BLaER1 treated with 17β-estradiol and CSF1 and Interleukin-3, amounts not matched to agents 10 nM and 100 nM (cell line): ENCODE measurements around the gene APC2.
"Not testable (repeated sequence)": the region's sequence is repeated elsewhere in the genome, so short reads cannot be mapped to it uniquely, and the experiment has no call there.

Experiments used
- H3K27ac ChIP-seq, 11 experiments: shearing (Covaris generic); formaldehyde crosslinking; 2 replicates each; pipeline ENCODE4 v1.8.1; 2022
- H3K27me3 ChIP-seq, 11 experiments: shearing (Covaris generic); formaldehyde crosslinking; 2 replicates each; pipeline ENCODE4 v1.8.1; 2022
- H3K36me3 ChIP-seq, 11 experiments: shearing (Covaris generic); formaldehyde crosslinking; 2 replicates each; pipeline ENCODE4 v1.8.1; 2022
- H3K4me1 ChIP-seq, 10 experiments: shearing (Covaris generic); formaldehyde crosslinking; 2 replicates each; pipeline ENCODE4 v1.8.1; 2022
- H3K4me2 ChIP-seq, 11 experiments: shearing (Covaris generic); formaldehyde crosslinking; 2 replicates each; pipeline ENCODE4 v1.8.1; 2022
- H3K4me3 ChIP-seq, 10 experiments: shearing (Covaris generic); formaldehyde crosslinking; 2 replicates each; pipeline ENCODE4 v1.8.1; 2022
- H3K9ac ChIP-seq, 11 experiments: shearing (Covaris generic); formaldehyde crosslinking; 2 replicates each; pipeline ENCODE4 v1.8.1; 2022
- H3K9me3 ChIP-seq, 11 experiments: shearing (Covaris generic); formaldehyde crosslinking; replicated peaks in 1 of 11; 2 replicates each; pipeline ENCODE4 v1.8.1; 2022
- H4K20me1 ChIP-seq, 11 experiments: shearing (Covaris generic); formaldehyde crosslinking; 2 replicates each; pipeline ENCODE4 v1.8.1; 2022
- Cebpa-rat ChIP-seq, 11 experiments: shearing (Covaris generic); IDR thresholded peaks; 2 replicates each; pipeline ENCODE4 v1.8.1; 2022

Gene APC2

DNA sequence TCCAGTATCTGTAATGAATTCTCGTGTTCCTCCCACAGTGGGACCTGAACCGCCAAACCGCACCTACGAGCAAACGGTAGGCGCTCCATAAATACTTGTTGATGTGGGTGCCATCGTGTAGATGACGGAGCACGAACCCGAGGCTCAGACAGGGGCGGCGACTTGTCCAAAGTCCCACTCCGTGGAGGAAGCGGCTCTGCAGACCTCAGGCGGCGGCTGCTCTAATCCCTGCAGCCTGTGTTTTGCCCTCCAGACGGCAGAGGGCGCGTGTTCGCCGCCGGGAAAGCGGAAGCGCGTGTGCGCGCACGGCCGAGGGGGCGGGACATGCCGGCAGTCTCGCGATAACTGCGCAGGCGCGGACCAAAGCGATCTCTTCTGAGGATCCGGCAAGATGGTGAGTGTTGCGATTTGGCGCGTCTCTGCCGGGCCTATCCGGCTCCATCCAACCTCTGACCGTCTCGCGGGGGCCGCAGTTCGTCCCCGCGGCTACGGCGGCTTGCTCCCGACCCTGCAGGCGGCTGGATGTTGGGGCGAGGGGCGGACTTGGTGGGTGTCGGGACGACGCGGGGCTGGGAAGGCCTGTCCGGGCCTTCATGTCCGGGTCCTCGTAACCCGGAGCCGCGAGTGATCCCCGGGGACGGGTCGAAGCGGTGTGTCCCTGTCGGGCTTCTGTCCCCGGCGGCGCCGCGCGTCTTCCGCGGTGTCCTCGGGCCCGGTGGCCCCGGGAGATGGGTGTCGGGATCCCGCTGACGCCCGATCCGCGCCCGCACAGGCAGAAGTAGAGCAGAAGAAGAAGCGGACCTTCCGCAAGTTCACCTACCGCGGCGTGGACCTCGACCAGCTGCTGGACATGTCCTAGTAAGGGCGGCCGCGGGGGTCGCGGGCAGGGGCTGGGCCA lies 11.6 kb upstream of the APC2 start, which contains the start of gene RPS15:
TSS of gene RPS15 (plus strand) at position 362 of the 898 bp plus-strand sequence. CDS start at position 392, 30 bp downstream.
- H3K9ac ChIP-seq = peak within 1 kb of the TSS; percentile 96 to 100 (median 99)
- TF ChIP-seq Cebpa-rat (IDR thresholded peaks at IDR 0.05) = no peak
- H3K27ac ChIP-seq = peak within 1 kb of the TSS; percentile 91 to 99 (median 98)
- H3K4me1 ChIP-seq = peaks cover 49 to 82% (median 62%) of the 10 kb centered on the region in 10 experiments
- H3K27me3 ChIP-seq = no peaks in the 10 kb centered on the region
- H3K9me3 ChIP-seq = no peaks in the 10 kb centered on the region
- peak within 1 kb of the TSS; percentile 71 to 98 (median 90) for H3K4me3 ChIP-seq
- peak within 1 kb of the TSS; percentile 95 to 99 (median 98) for H3K4me2 ChIP-seq
- peaks cover 66 to 97% (median 89%) of the 10 kb centered on the region in 11 experiments for H4K20me1 ChIP-seq
- peaks cover 57 to 75% (median 68%) of the 10 kb centered on the region in 11 experiments for H3K36me3 ChIP-seq

- Histone ChIP-seq H4K20me1 (peaks cover 64 to 97% (median 89%) of the 10 kb centered on the region in 11 experiments), H3K27ac (peak overlapping the region; percentile 91 to 99 (median 98)), H3K36me3 (peaks cover 50 to 69% (median 63%) of the 10 kb centered on the region in 11 experiments), H3K9me3 (no peaks in the 10 kb centered on the region), H3K27me3 (no peaks in the 10 kb centered on the region), H3K9ac (peak overlapping the region; percentile 96 to 100 (median 99)), H3K4me2 (peak overlapping the region; percentile 95 to 99 (median 98)), H3K4me1 (peaks cover 55 to 82% (median 67%) of the 10 kb centered on the region in 10 experiments), H3K4me3 (peak overlapping the region; percentile 71 to 98 (median 90))
- TF ChIP-seq Cebpa-rat (IDR thresholded peaks at IDR 0.05) = no peak
Measured at GRCh38 chr19:1438933-1439354, 11.0 kb upstream of the APC2 start.

GRCh38 chr19:1439525-1440417 lies 10.2 kb upstream of the APC2 start:
- Histone ChIP-seq H3K9ac (peak overlapping the region; percentile 96 to 100 (median 99)), H3K36me3 (peaks cover 42 to 61% (median 55%) of the 10 kb centered on the region in 11 experiments), H3K4me3 (peak overlapping the region; percentile 71 to 98 (median 90)), H4K20me1 (peaks cover 62 to 97% (median 89%) of the 10 kb centered on the region in 11 experiments), H3K27ac (peak overlapping the region; percentile 91 to 99 (median 98); a peak in 21 of 22 replicates), H3K4me1 (peaks cover 63 to 85% (median 75%) of the 10 kb centered on the region in 10 experiments), H3K4me2 (peak overlapping the region; percentile 95 to 99 (median 98))
- H3K27me3 ChIP-seq, H3K9me3 ChIP-seq: not testable (repeated sequence)

DNA sequence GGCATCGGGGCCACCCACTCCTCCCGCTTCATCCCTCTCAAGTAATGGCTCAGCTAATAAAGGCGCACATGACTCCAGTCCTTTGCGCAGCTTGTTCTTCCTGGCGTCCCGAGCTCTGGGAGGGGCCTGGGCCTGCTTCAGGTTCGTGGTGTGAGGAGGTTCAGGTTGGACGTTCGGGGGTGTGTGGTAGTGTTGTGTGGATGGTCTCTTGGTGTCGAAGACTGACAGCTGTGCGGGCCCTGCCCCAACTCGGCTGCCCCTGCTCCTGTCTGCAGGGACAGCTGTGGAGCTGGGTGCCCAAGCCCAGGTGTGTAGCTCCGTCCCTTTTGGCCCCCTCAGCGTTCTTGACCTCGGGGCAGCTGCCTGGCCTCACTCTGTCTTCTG lies 9.5 kb upstream of the APC2 start:
- Histone ChIP-seq H3K4me1 (peaks cover 66 to 87% (median 78%) of the 10 kb centered on the region in 10 experiments), H3K9ac (peak overlapping the region; percentile 96 to 100 (median 99); a peak in 20 of 22 replicates), H4K20me1 (peaks cover 59 to 97% (median 90%) of the 10 kb centered on the region in 11 experiments), H3K9me3 (no peaks in the 10 kb centered on the region), H3K27me3 (peaks cover 2 to 9% (median 4%) of the 10 kb centered on the region in 11 experiments), H3K4me3 (peak overlapping the region in 9 of 10 experiments; percentile 77 to 98 (median 91); a peak in 16 of 20 replicates), H3K27ac (peak overlapping the region in 2 of 11 experiments; percentile 15 to 98; a peak in 2 of 22 replicates), H3K4me2 (peak overlapping the region; percentile 95 to 99 (median 98)), H3K36me3 (peaks cover 39 to 56% (median 50%) of the 10 kb centered on the region in 11 experiments)
- TF ChIP-seq Cebpa-rat (IDR thresholded peaks at IDR 0.05) = no peak

GRCh38 chr19:1441022-1441426 lies 8.9 kb upstream of the APC2 start:
- H3K9me3 ChIP-seq = no peaks in the 10 kb centered on the region
- no peak for TF ChIP-seq Cebpa-rat (IDR thresholded peaks at IDR 0.05)
- H3K9ac ChIP-seq = peak overlapping the region; percentile 96 to 100 (median 99); a peak in 19 of 22 replicates
- peak overlapping the region; percentile 95 to 99 (median 98); a peak in 21 of 22 replicates for H3K4me2 ChIP-seq
- peak overlapping the region in 4 of 10 experiments; percentile 0 to 97 (median 52); a peak in 4 of 20 replicates for H3K4me3 ChIP-seq
- H3K4me1 ChIP-seq = peaks cover 64 to 85% (median 73%) of the 10 kb centered on the region in 10 experiments
- H3K27ac ChIP-seq = peak overlapping the region in 1 of 11 experiments; percentile 10; a peak in 1 of 22 replicates
- peaks cover 9 to 15% (median 10%) of the 10 kb centered on the region in 11 experiments for H3K27me3 ChIP-seq
- H4K20me1 ChIP-seq = peaks cover 56 to 97% (median 90%) of the 10 kb centered on the region in 11 experiments
- H3K36me3 ChIP-seq = peaks cover 34 to 49% (median 44%) of the 10 kb centered on the region in 11 experiments

- Histone ChIP-seq H3K27ac (no peak overlapping the region), H3K4me3 (no peak overlapping the region), H3K9ac (peak overlapping the region; percentile 41 to 100 (median 99); a peak in 13 of 22 replicates), H3K9me3 (no peaks in the 10 kb centered on the region), H3K36me3 (peaks cover 34 to 46% (median 44%) of the 10 kb centered on the region in 11 experiments), H3K4me1 (peaks cover 56 to 85% (median 72%) of the 10 kb centered on the region in 10 experiments), H3K27me3 (peaks cover 17 to 23% (median 18%) of the 10 kb centered on the region in 11 experiments), H3K4me2 (peak overlapping the region in 7 of 11 experiments; percentile 95 to 99 (median 98); a peak in 9 of 22 replicates), H4K20me1 (peaks cover 62 to 97% (median 90%) of the 10 kb centered on the region in 11 experiments)
- no peak for TF ChIP-seq Cebpa-rat (IDR thresholded peaks at IDR 0.05)
Measured at GRCh38 chr19:1441677-1442438, 8.1 kb upstream of the APC2 start.

GRCh38 chr19:1445185-1445931 lies 4.6 kb upstream of the APC2 start:
- peaks cover 36 to 73% (median 54%) of the 10 kb centered on the region in 10 experiments for H3K4me1 ChIP-seq
- no peak for TF ChIP-seq Cebpa-rat (IDR thresholded peaks at IDR 0.05)
- peaks cover 52 to 58% (median 53%) of the 10 kb centered on the region in 11 experiments for H3K27me3 ChIP-seq
- H3K4me3 ChIP-seq = peak overlapping the region; percentile 41 to 66 (median 53)
- H3K9me3 ChIP-seq = peaks cover 0 to 3% (median 0%) of the 10 kb centered on the region in 11 experiments; a peak in 2 of 22 replicates
- peak overlapping the region in 10 of 11 experiments; percentile 38 to 77 (median 63); a peak in 18 of 22 replicates for H3K9ac ChIP-seq
- peaks cover 22 to 32% (median 30%) of the 10 kb centered on the region in 11 experiments for H3K36me3 ChIP-seq
- peaks cover 66 to 100% (median 97%) of the 10 kb centered on the region in 11 experiments for H4K20me1 ChIP-seq
- H3K27ac ChIP-seq = peak overlapping the region in 6 of 11 experiments; percentile 1 to 57 (median 56); a peak in 6 of 22 replicates
- H3K4me2 ChIP-seq = peak overlapping the region; percentile 83 to 97 (median 91)
